Fibroblast of upper back skin (primary cell): ENCODE data around the gene TRAPPC4.
"Not testable (repeated sequence)": the region's sequence is repeated elsewhere in the genome, so short reads cannot be mapped to it uniquely, and the experiment has no call there.

Experiments used
- DNase-seq: peaks from one replicate; pipeline ENCODE4 v3.0.0-alpha.2; 2013

TRAPPC4 gene, protein sequence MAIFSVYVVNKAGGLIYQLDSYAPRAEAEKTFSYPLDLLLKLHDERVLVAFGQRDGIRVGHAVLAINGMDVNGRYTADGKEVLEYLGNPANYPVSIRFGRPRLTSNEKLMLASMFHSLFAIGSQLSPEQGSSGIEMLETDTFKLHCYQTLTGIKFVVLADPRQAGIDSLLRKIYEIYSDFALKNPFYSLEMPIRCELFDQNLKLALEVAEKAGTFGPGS

DNA sequence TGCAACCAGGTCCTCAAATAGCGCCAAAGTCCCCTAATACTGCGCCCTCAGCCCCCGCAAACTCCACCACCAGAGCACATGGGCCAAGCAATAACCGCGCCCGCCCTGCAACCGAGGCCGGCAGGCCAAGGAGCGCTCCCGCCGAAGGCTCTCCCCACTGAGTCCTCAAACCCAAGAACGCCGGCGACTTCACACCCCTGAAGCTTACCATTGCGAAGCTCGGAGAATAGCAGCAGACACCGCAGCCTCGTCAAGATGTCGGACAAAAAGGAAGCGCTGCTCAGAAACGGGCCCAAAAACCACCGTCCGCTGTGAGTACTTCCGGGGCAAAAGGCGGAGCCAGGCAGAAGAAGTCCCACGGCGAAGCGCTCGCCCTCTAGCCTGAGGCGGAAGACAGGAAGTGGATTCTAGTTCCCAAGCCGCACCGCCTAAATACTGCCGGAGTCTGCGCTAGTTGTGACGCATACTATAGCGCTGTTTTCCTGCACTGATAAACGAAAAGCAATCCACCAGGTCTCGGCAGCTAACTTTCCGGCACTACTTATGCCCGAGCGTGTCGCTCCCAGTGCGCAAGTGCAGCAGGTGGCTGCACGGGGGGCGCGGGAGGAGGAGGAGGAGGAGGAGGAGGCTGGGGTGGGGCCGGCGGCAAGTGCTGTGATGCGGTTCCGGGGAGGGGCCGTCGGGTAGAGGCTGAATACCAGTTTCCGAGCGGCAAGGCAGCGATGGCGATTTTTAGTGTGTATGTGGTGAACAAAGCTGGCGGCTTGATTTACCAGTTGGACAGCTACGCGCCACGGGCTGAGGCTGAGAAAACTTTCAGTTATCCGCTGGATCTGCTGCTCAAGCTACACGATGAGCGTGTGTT, at the start of gene TRAPPC4, which contains the start of gene RPS25:
Gene TRAPPC4 (plus strand): TSS at position 693 of the 865 bp plus-strand sequence. CDS start 30 bp downstream, at position 723.
Gene RPS25 (minus strand): TSS at position 270 of the 865 bp plus-strand sequence. CDS start 59 bp downstream, at position 211.
- peak; percentile 96 for DNase-seq

DNA sequence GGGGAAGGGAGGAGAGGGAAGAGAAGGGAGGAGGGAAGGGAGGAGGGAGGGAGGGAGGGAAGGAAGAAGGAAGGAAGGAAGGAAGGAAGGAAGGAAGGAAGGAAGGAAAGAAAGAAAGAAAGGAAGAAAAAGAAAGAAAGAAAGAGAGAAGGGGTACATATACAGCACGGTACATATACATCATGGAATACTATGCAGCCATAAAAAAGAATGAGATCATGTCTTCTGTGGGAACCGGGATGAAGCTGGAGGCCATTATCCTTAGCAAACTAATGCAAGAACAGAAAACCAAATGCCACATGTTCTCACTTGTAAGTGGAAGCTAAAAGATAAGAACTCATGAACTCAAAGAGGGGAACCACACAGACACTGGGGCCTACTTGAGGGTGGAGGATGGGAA, 49.1 kb upstream of the TRAPPC4 start:
- not testable (repeated sequence) for DNase-seq

DNA sequence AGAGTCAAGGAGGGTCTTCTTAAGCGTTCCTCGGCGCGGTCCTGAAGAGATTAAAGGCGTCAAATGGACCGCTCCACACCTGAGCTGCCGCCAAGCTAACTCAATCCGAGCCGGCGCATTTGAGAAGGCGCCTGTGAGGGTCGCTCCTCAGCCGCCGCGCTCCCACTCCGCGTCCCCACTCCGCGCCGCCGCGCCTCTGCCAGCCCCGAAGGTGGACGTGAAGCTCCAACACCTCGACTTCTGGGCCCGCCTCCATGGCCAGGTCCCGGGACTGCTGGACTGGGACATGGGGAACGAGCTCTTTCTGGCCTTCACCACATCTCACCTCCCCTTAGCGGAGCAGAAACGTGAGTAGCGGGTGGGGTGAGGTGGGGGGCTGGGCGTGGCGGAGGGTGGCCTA, 46.9 kb upstream of the TRAPPC4 start, which contains the start of gene FOXR1:
Gene FOXR1 (plus strand): TSS at position 116 of the 400 bp plus-strand sequence. CDS start 171 bp downstream, at position 287.
- DNase-seq = no peak

DNA sequence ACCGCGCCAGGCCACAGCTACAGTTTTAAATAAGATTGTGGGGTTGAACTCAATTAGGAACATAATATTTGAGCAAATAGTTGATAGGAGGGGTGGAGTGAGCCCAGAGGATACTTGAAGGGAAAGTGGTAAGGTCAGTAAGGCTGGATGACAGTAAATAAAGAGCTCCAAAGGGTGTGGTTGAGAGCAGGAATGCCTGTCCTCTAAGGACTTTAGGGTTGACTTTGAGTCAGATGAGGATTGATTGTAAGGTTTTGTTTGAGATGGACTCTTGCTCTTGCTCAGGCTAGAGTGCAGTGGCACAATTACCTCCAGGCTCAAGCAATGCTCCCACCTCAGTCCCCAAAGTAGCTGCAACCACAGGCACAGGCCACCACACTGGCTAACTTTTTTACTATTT, 44.6 kb upstream of the TRAPPC4 start:
- no peak for DNase-seq

DNA sequence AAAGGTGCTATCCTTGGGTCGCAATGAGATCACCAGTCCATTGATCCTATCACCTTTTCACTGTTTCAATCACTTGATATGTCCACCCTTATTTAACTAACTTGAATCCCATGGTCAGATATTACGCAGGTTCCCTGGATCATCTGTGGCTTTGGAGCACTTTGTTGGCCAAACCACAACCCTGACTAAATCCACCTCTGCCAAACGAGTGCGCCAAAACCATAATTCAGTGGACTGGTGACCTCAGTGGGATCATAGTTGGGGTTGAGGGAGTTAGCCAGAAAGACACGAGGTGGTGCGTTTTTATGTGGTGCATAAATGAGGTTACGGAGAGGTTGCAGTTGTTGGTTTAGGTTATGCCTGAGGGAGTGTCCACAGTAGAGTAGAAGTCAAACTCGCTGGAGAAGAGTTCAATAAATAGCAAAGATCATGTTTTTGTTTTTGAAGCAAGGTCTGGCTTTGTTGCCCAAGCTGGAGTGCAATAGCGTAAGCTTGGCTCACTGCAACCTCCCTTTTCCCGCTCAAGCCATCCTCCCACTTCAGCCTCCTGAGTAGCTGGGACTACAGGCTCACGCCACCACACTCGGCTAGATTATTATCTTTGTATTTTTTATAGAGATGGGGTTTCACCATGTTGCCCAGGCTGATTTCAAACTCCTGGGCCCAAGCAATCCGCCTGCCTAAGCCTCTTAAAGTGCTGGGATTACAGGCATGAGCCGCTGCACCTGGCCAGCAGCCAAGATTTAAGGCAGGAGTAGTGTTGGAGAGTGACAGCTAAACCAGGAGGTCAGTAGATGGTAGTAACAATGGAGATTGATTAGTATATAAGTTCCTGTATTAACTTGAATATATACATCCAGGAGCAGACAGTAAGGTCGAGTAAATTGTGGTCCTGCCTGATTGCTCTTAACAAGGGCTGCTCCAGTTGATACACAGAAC, 42.5 kb upstream of the TRAPPC4 start:
- no peak for DNase-seq

DNA sequence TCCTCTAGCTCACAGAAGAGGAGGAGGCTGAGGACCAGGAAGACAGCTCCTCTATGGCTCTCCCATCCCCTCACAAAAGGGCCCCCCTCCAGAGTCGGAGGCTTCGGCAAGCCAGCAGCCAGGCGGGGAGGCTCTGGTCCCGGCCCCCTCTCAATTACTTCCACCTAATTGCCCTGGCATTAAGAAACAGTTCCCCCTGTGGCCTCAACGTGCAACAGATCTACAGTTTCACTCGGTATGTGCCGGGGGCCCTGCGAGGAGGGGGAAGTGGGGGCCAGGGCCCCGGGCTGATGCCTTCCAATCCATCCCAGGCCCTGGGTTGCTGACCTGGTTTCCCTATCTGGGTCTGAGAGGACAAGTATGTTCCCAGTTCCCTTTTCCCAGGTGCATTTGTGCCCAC, 39.1 kb upstream of the TRAPPC4 start:
- no peak for DNase-seq

DNA sequence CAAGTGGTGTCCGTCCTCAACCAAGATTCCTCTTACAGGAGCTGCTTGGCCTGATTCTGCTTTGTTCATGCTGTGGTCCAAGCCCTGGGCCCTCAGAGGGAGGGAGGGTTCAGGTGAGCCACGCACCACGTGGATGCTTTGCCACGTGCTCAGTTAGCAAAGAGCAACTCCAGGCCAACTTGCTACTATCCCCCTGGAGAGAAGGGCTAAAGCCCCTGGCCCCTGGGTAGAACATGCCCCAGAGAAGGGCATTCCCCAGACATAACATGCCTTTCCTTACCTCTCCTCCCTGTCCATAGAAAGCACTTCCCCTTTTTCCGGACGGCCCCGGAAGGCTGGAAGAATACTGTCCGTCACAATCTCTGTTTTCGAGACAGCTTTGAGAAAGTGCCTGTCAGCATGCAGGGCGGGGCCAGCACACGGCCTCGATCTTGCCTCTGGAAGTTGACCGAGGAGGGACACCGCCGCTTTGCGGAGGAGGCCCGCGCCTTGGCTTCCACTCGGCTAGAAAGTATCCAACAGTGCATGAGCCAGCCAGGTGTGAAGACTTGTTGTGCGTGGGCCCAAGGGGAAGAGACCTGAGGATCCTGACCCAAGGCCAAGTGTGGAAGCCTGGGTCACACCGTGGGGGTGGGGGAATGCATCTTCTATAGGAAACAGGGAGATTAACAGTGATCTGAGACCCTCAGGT, 38.2 kb upstream of the TRAPPC4 start:
- no peak for DNase-seq

DNA sequence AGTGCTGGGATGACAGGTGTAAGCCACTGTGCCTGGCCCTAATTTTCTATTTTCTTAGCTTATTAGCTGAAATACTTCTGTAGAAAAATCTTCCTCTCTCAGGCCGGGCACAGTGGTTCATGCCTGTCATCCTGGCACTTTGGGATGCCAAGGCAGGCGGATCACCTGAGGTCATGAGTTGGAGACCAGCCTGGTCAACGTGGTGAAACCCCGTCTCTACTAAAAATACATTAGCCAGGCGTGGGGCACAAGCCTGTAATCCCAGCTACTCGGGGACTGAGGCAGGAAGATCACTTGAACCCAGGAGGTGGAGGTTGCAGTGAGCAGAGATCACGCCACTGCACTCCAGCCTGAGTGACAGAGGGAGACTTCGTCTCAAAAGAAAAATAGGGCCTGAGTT, 34.2 kb upstream of the TRAPPC4 start:
- not testable (repeated sequence) for DNase-seq

DNA sequence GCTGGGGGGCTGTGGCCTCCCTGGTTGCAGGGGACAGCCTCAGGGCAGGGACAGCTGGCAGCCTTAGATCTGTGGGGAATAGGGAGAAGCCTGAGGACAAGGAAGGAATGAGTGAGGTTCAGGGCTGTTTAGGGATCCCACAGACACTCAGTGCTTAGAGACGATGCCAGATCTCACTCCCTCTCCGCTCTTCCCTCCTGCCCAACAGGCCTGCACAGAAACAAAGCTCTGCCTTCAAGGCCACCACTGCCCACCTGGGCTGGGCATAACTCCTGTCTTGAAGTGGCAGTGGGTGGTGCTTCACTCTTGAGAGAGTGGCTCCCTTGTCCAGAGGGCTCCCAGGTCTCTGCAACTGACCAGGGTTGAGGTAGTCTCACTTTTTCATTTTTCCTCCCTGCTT, 33.7 kb upstream of the TRAPPC4 start:
- DNase-seq = no peak

DNA sequence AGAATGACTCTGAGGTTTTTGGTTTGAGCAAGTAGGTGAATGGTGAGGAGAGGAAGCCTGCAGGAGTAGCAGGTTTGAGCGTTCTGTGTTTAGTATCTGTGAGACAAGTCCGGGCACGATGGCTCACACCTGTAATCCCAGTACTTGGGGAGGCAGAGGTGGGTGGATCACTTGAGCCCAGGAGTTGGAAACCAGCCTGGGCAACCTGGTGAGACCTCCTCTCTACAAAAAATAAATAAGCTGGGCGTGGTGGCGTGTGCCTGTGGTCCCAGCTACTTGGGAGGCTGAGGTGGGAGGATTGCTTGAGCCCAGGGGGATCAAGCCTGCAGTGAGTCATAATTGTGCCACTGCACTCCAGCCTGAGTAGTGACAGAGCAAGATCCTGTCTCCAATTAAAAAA, 30.3 kb upstream of the TRAPPC4 start:
- DNase-seq = no peak

DNA sequence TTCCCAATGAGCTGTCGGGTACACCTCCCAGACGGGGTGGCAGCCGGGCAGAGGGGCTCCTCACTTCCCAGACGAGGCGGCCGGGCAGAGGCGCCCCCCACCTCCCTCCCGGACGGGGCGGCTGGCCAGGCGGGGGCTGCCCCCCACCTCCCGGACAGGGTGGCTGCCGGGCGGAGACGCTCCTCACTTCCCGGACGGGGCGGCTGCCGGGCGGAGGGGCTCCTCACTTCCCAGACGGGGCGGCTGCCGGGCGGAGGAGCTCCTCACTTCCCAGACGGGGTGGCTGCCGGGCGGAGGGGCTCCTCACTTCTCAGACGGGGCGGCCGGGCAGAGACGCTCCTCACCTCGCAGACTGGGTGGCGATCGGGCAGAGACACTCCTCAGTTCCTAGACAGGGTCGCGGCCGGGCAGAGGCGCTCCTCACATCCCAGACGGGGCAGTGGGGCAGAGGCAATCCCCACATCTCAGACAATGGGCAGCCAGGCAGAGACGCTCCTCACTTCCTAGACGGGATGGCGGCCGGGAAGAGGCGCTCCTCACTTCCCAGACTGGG, 27.0 kb upstream of the TRAPPC4 start:
- DNase-seq = not testable (repeated sequence)

DNA sequence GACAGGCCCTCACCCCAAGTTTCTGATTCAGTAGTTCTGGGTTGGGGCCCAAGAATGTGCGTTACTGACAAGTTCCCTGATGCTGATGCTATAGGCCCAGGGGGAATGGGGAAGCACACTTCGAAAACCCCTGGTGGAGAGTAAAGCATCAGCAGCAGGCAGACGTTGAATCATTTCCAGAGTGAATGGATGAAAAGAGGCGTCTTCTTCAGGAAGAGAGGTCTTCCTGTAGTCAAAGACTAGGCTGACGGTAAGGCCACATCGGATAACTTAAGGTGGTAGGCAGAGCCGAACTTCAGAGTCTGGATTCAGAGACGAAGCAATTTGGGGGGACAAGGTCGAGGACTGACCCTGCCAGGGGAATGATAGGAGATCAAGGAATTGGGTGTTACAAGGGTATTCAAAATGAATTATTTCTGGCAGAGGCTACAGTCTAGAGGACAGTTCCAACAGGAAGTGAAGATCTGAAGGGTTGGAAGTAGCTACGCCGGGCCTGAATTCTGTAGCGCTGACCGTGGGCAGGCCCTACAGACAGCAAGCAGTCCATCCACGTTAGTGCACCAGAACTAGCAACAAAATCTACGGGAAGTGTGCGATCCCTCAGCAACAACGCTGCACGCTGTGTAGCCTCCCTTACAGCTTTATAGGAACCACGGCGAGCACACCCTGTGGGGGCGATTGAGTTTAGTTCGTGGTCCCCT, 21.5 kb upstream of the TRAPPC4 start:
- peak; percentile 45 for DNase-seq

DNA sequence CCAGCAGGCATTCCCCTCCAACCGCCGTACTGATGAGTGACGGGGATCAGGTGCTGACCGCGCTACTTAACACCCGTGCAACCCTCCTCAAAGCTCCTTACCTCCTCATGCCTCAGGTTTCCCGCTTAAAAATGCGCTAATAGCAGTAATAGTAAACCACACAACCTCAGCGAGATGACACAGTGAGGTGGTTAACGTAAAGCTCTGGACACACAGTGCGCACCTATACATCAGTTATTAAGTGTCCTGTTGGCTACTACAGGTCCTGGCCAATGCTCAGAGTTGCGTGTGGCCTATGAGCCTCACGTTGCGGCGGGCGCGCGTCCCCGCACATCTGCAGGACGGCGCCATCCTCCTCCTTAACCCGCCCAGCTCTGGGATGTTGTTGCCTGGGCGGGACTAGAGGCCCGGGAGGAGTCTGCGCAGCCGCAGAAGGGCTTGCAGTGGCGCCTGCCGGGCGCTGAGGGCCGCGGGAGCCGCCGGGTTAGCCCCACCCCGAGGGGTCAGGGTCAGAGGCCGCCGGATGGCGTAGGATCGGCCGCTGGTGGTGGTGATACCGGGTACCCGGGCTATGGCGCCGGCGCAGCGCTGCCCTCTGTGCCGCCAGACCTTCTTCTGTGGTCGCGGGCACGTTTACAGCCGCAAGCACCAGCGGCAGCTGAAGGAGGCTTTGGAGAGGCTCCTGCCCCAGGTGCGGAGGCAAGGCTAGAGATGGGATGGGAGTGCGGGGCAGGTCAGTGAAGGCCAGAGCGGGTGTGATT, 20.8 kb upstream of the TRAPPC4 start, which contains the start of gene CENATAC:
Gene CENATAC (plus strand): TSS at position 512 of the 761 bp plus-strand sequence. CDS start 60 bp downstream, at position 572.
- peak; percentile 84 for DNase-seq

DNA sequence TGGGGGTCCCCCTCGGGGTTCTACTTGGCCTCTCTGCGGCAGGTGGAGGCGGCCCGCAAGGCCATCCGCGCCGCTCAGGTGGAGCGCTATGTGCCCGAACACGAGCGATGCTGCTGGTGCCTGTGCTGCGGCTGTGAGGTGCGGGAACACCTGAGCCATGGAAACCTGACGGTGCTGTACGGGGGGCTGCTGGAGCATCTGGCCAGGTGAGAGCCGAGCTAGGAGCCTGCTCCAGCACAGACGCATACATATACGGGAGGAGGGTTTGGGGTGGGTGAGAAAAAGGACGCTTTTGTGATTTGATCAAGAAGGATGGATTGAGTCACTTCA, 20.2 kb upstream of the TRAPPC4 start:
- no peak for DNase-seq

DNA sequence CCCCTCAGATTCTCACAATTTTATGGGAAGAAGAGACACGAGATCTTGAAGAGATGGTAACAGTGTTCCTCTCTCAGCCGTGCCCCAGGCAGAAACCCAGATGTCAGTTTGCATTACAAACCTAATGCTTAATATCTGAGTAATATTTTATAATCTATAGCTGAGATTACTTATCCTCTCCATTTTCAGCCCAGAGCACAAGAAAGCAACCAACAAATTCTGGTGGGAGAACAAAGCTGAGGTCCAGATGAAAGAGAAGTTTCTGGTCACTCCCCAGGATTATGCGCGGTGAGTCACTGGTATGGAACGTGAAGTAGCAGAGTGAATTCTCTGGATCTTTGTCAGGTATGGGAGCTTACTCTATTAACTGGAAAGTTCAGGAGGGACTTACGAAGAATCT, 19.7 kb upstream of the TRAPPC4 start:
- DNase-seq = peak; percentile 70

DNA sequence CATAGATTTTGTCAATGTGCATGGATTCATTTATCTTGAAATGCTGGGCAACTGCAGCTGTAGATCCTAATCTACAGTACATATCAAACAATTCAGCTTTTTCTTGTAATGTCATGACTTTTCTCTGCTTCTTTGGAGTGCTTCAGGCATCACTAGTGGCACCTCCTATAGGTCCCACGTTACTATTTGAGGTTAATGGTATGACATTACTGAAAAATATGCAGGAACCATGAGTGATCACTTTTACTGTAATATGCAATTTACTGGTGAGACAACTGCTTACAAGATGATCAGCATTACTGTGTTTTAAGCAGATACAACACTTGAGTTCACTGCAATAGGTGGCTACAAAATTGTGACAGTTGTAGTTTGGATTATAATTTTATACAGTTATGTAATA, 17.7 kb upstream of the TRAPPC4 start:
- peak; percentile 55 for DNase-seq

DNA sequence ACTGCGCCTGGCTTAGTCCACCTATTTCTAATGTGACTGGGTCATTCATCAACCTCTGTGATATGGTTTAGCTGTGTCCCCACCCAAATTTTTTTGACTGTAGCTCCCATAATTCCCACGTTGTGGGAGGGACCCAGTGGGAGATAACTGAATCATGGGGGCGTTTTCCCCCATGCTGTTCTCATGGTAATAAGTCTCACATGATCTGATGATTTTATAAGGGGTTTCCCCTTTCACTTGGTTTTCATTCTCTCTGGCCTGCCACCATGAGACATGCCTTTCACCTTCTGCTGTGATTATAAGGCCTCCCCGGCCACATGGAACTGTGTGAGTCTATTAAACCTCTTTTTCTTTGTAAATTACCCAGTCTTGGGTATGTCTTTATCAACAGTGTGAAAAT, 11.9 kb upstream of the TRAPPC4 start:
- DNase-seq = no peak

DNA sequence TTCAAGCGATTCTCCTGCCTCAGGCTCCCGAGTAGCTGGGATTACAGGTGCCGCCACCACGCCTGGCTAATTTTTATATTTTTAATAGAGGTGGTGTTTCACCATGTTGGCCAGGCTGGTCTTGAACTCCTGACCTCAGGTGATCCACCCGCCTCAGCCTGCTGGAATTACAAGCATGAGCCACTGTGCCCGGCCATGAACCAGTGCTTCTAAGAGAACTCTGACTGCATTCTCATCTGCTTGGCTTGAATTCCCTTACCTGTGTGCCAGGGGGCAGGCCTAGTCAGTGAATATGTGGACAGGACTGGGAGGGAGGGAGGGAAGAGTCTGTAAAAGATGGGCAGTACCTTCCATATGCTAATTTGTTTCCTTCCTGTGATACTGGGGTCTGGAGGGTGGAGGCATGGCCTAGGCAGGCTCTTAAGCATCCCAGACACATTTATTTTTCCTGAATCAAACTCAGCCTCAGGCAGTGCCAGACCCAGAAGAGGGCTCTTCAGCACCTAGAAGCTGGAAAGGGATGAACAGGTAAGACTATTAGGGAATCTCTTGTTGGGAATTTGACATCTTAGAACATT, 7.0 kb upstream of the TRAPPC4 start:
- DNase-seq = no peak

DNA sequence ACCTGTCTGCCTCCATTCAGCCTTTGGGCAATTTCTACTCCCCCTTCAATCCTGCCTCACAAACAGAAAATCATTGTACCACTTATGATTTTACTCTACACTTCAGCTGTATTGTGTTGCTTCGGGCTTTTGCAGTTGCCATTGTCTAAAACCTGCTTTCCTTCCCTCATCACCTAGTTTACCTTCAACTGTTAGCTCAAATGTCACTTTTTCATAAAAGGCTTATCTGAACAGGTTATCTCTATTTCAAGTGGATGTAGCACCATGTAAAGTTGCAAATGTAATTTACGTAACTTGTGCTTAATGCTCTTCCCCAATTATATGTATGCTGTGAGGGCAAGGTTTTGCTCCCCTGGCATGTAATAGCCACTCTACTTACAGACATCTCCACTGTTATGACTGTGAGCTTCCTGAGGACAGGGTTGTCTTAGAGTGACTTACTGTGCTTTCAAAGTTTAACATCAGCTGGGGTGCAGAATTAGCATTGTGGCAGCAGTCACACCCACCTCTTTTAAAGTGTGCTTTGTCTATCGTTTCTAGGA, 5.9 kb upstream of the TRAPPC4 start:
- DNase-seq = no peak
